ENCODE data around the gene PAK6.

- TF ChIP-seq POLR2A (IDR thresholded peaks at IDR 0.05), result no peak
- TF ChIP-seq, protein P1, sequence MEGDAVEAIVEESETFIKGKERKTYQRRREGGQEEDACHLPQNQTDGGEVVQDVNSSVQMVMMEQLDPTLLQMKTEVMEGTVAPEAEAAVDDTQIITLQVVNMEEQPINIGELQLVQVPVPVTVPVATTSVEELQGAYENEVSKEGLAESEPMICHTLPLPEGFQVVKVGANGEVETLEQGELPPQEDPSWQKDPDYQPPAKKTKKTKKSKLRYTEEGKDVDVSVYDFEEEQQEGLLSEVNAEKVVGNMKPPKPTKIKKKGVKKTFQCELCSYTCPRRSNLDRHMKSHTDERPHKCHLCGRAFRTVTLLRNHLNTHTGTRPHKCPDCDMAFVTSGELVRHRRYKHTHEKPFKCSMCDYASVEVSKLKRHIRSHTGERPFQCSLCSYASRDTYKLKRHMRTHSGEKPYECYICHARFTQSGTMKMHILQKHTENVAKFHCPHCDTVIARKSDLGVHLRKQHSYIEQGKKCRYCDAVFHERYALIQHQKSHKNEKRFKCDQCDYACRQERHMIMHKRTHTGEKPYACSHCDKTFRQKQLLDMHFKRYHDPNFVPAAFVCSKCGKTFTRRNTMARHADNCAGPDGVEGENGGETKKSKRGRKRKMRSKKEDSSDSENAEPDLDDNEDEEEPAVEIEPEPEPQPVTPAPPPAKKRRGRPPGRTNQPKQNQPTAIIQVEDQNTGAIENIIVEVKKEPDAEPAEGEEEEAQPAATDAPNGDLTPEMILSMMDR (IDR thresholded peaks at IDR 0.05), result no peak
- TF ChIP-seq EP300 (IDR thresholded peaks at IDR 0.05), result no peak
Observed at GRCh38 chr15:40198355-40199085, 40.3 kb upstream of the PAK6 start.

All from gastroesophageal sphincter (tissue), 3 donors.